Stimulated activated naive CD8-positive, alpha-beta T cell treated with anti-CD3 and anti-CD28 coated beads, Interleukin-15, Interleukin-2, amounts not matched to agents 100 ng/mL and 50 ng/mL, for 24 hours (primary cell): Measurements from ENCODE around the gene ATRNL1.

Experiments used
- H3K27ac Mint-ChIP-seq: one replicate; pipeline ENCODE4 v1.8.0; 2021; ENCODE audit warnings: mild to moderate bottlenecking, mixed read lengths
- H3K27me3 Mint-ChIP-seq: one replicate; pipeline ENCODE4 v1.8.0; 2021; ENCODE audit warnings: mixed read lengths
- H3K36me3 Mint-ChIP-seq: one replicate; pipeline ENCODE4 v1.8.0; 2021; ENCODE audit warnings: low read depth, mixed read lengths
- H3K4me1 Mint-ChIP-seq: one replicate; pipeline ENCODE4 v1.8.0; 2021; ENCODE audit warnings: low read depth, mixed read lengths
- H3K4me3 Mint-ChIP-seq: one replicate; pipeline ENCODE4 v1.8.0; 2021; ENCODE audit warnings: mild to moderate bottlenecking, mixed read lengths
- H3K9me3 Mint-ChIP-seq: one replicate; pipeline ENCODE4 v1.8.0; 2021; ENCODE audit warnings: mixed read lengths

ATRNL1 gene

GRCh38 chr10:115854740-115855435, 761.7 kb downstream of the ATRNL1 start:
- Mint-ChIP-seq H3K4me1 (no peaks in the 10 kb centered on the region), H3K9me3 (no peaks in the 10 kb centered on the region), H3K4me3 (no peak overlapping the region), H3K36me3 (no peaks in the 10 kb centered on the region), H3K27me3 (no peaks in the 10 kb centered on the region), H3K27ac (no peak overlapping the region)

- H3K27ac Mint-ChIP-seq = no peak overlapping the region
- no peaks in the 10 kb centered on the region for H3K9me3 Mint-ChIP-seq
- H3K27me3 Mint-ChIP-seq = no peaks in the 10 kb centered on the region
- no peaks in the 10 kb centered on the region for H3K36me3 Mint-ChIP-seq
- no peak overlapping the region for H3K4me3 Mint-ChIP-seq
- H3K4me1 Mint-ChIP-seq = no peaks in the 10 kb centered on the region
Observed at GRCh38 chr10:115856580-115856979, 763.4 kb downstream of the ATRNL1 start.

- H3K9me3 Mint-ChIP-seq = no peaks in the 10 kb centered on the region
- H3K27me3 Mint-ChIP-seq = no peaks in the 10 kb centered on the region
- no peaks in the 10 kb centered on the region for H3K4me1 Mint-ChIP-seq
- H3K27ac Mint-ChIP-seq = no peak overlapping the region
- no peak overlapping the region for H3K4me3 Mint-ChIP-seq
- no peaks in the 10 kb centered on the region for H3K36me3 Mint-ChIP-seq
Observed at GRCh38 chr10:115857856-115858255, 764.7 kb downstream of the ATRNL1 start.

- H3K9me3 Mint-ChIP-seq = no peaks in the 10 kb centered on the region
- H3K4me1 Mint-ChIP-seq = no peaks in the 10 kb centered on the region
- no peak overlapping the region for H3K27ac Mint-ChIP-seq
- no peaks in the 10 kb centered on the region for H3K27me3 Mint-ChIP-seq
- no peaks in the 10 kb centered on the region for H3K36me3 Mint-ChIP-seq
- no peak overlapping the region for H3K4me3 Mint-ChIP-seq
Observed at GRCh38 chr10:115860182-115861107, 767.3 kb downstream of the ATRNL1 start.

- Mint-ChIP-seq H3K36me3 (no peaks in the 10 kb centered on the region), H3K4me3 (no peak overlapping the region), H3K27ac (no peak overlapping the region), H3K4me1 (no peaks in the 10 kb centered on the region), H3K27me3 (no peaks in the 10 kb centered on the region), H3K9me3 (no peaks in the 10 kb centered on the region)
Observed at GRCh38 chr10:115861455-115861854, 768.3 kb downstream of the ATRNL1 start.

GRCh38 chr10:115861864-115862263, 768.7 kb downstream of the ATRNL1 start:
- H3K36me3 Mint-ChIP-seq = no peaks in the 10 kb centered on the region
- H3K27ac Mint-ChIP-seq = no peak overlapping the region
- no peak overlapping the region for H3K4me3 Mint-ChIP-seq
- no peaks in the 10 kb centered on the region for H3K27me3 Mint-ChIP-seq
- H3K9me3 Mint-ChIP-seq = no peaks in the 10 kb centered on the region
- no peaks in the 10 kb centered on the region for H3K4me1 Mint-ChIP-seq

GRCh38 chr10:115866174-115866573, 773.0 kb downstream of the ATRNL1 start:
- Mint-ChIP-seq H3K27me3 (no peaks in the 10 kb centered on the region), H3K9me3 (no peaks in the 10 kb centered on the region), H3K4me1 (no peaks in the 10 kb centered on the region), H3K4me3 (no peak overlapping the region), H3K27ac (no peak overlapping the region), H3K36me3 (no peaks in the 10 kb centered on the region)

GRCh38 chr10:115866691-115867090, 773.5 kb downstream of the ATRNL1 start:
- H3K36me3 Mint-ChIP-seq = no peaks in the 10 kb centered on the region
- H3K4me1 Mint-ChIP-seq = no peaks in the 10 kb centered on the region

GRCh38 chr10:115867305-115867704, 774.1 kb downstream of the ATRNL1 start:
- H3K4me3 Mint-ChIP-seq = no peak overlapping the region
- no peaks in the 10 kb centered on the region for H3K27me3 Mint-ChIP-seq
- H3K4me1 Mint-ChIP-seq = no peaks in the 10 kb centered on the region
- H3K27ac Mint-ChIP-seq = no peak overlapping the region
- peaks cover under 1% of the 10 kb centered on the region for H3K9me3 Mint-ChIP-seq
- H3K36me3 Mint-ChIP-seq = no peaks in the 10 kb centered on the region

More at GRCh38 chr10:115866691-115867090, 773.5 kb downstream of the ATRNL1 start:
- no peak overlapping the region for H3K27ac Mint-ChIP-seq
- H3K9me3 Mint-ChIP-seq = no peaks in the 10 kb centered on the region
- no peak overlapping the region for H3K4me3 Mint-ChIP-seq
- no peaks in the 10 kb centered on the region for H3K27me3 Mint-ChIP-seq

GRCh38 chr10:115871855-115872254, 778.7 kb downstream of the ATRNL1 start:
- peaks cover 3% of the 10 kb centered on the region for H3K9me3 Mint-ChIP-seq

GRCh38 chr10:115875172-115875571, 782.0 kb downstream of the ATRNL1 start:
- H3K4me1 Mint-ChIP-seq = no peaks in the 10 kb centered on the region
- no peak overlapping the region for H3K27ac Mint-ChIP-seq
- H3K27me3 Mint-ChIP-seq = peaks cover 3% of the 10 kb centered on the region
- peaks cover 3% of the 10 kb centered on the region for H3K9me3 Mint-ChIP-seq
- no peak overlapping the region for H3K4me3 Mint-ChIP-seq
- no peaks in the 10 kb centered on the region for H3K36me3 Mint-ChIP-seq

More at GRCh38 chr10:115871855-115872254, 778.7 kb downstream of the ATRNL1 start:
- Mint-ChIP-seq H3K36me3 (no peaks in the 10 kb centered on the region), H3K27ac (no peak overlapping the region), H3K4me1 (no peaks in the 10 kb centered on the region), H3K4me3 (no peak overlapping the region), H3K27me3 (no peaks in the 10 kb centered on the region)

- Mint-ChIP-seq H3K27ac (no peak overlapping the region), H3K36me3 (no peaks in the 10 kb centered on the region), H3K4me3 (no peak overlapping the region), H3K4me1 (no peaks in the 10 kb centered on the region), H3K9me3 (no peaks in the 10 kb centered on the region), H3K27me3 (peaks cover 3% of the 10 kb centered on the region)
Observed at GRCh38 chr10:115879372-115880089, 786.4 kb downstream of the ATRNL1 start.

- no peaks in the 10 kb centered on the region for H3K36me3 Mint-ChIP-seq
- peaks cover 3% of the 10 kb centered on the region for H3K27me3 Mint-ChIP-seq
- H3K9me3 Mint-ChIP-seq = no peaks in the 10 kb centered on the region
- H3K4me3 Mint-ChIP-seq = no peak overlapping the region
- no peaks in the 10 kb centered on the region for H3K4me1 Mint-ChIP-seq
- no peak overlapping the region for H3K27ac Mint-ChIP-seq
Observed at GRCh38 chr10:115882021-115882420, 788.9 kb downstream of the ATRNL1 start.

- H3K27ac Mint-ChIP-seq = no peak overlapping the region
- peaks cover 3% of the 10 kb centered on the region for H3K27me3 Mint-ChIP-seq
- no peak overlapping the region for H3K4me3 Mint-ChIP-seq
- no peaks in the 10 kb centered on the region for H3K9me3 Mint-ChIP-seq
- H3K36me3 Mint-ChIP-seq = no peaks in the 10 kb centered on the region
- no peaks in the 10 kb centered on the region for H3K4me1 Mint-ChIP-seq
Observed at GRCh38 chr10:115883372-115883771, 790.2 kb downstream of the ATRNL1 start.

GRCh38 chr10:115884331-115884730, 791.2 kb downstream of the ATRNL1 start:
- no peaks in the 10 kb centered on the region for H3K27me3 Mint-ChIP-seq
- H3K9me3 Mint-ChIP-seq = no peaks in the 10 kb centered on the region
- no peaks in the 10 kb centered on the region for H3K4me1 Mint-ChIP-seq
- no peak overlapping the region for H3K4me3 Mint-ChIP-seq
- no peaks in the 10 kb centered on the region for H3K36me3 Mint-ChIP-seq
- no peak overlapping the region for H3K27ac Mint-ChIP-seq
